H1 (cell line): Measurements from ENCODE around the gene PTPRG. TPM values are rescaled to one million over a fixed set of nuclear protein-coding genes. Genes with fewer than 3 reads are reported as not detected.

Experiments used
- CTCF ChIA-PET: fragments of 300-600 bp; sonication (Branson Sonifier 250); formaldehyde crosslinking; loops from one replicate; lab custom pipeline; 2021; ENCODE audit not compliant: partially characterized antibody; lab: Charles Lee
- POLR2A ChIA-PET: fragments of 300-600 bp; sonication (Branson Sonifier 250); formaldehyde crosslinking; loops from one replicate; lab custom pipeline; 2021; ENCODE audit warnings: inconsistent platforms; ENCODE audit not compliant: partially characterized antibody; lab: Charles Lee
- DNase-seq, 2 experiments: peaks; one replicate each; pipeline versions ENCODE4 v3.0.0 to v3.0.0-alpha.2; 2010 to 2022; ENCODE audit warnings: low spot score in 2 of 2, low read depth in 1 of 2, mixed read lengths in 1 of 2
- FAIRE-seq: peaks from 2 replicates; lab custom pipeline; 2011; peaks lifted over from hg19 to GRCh38; lab: Jason Lieb, UNC
- H2AFZ ChIP-seq: 2 replicates; pipeline ENCODE4 v1.8.1; 2012; ENCODE audit warnings: low read length, inconsistent platforms
- H2AK5ac ChIP-seq: 2 replicates; pipeline ENCODE4 v1.6.1; 2013; ENCODE audit warnings: low read depth, low read length
- H2BK120ac ChIP-seq: replicated peaks from 2 replicates; pipeline ENCODE3; 2013; ENCODE audit warnings: low read depth, low read length, inconsistent platforms
- H2BK12ac ChIP-seq: 2 replicates; pipeline ENCODE4 v1.6.1; 2013; ENCODE audit warnings: low read depth, low read length
- H2BK15ac ChIP-seq: 2 replicates; pipeline ENCODE4 v1.6.1; 2013; ENCODE audit warnings: low read length
- H2BK20ac ChIP-seq: 2 replicates; pipeline ENCODE4 v1.6.1; 2013; ENCODE audit warnings: low read length
- H2BK5ac ChIP-seq: 2 replicates; pipeline ENCODE4 v1.6.1; 2013; ENCODE audit warnings: low read depth, low read length
- H3K14ac ChIP-seq: 2 replicates; pipeline ENCODE4 v1.6.1; 2013; ENCODE audit warnings: inconsistent platforms; ENCODE audit not compliant: insufficient read length
- H3K18ac ChIP-seq: 2 replicates; pipeline ENCODE4 v1.6.1; 2013; ENCODE audit warnings: low read length; ENCODE audit errors: extremely low read depth
- H3K23ac ChIP-seq: 2 replicates; pipeline ENCODE4 v1.6.1; 2013; ENCODE audit warnings: inconsistent platforms; ENCODE audit not compliant: insufficient read length
- H3K23me2 ChIP-seq: 2 replicates; pipeline ENCODE4 v1.6.1; 2013; ENCODE audit warnings: low read depth, low read length
- H3K27ac ChIP-seq: 2 replicates; pipeline ENCODE4 v1.6.1; 2011; ENCODE audit warnings: low read depth, low read length, inconsistent platforms
- H3K27me3 ChIP-seq, 4 experiments: replicated peaks in 1 of 4; 1 replicate in 1 of 4; 2 replicates in 3 of 4; pipeline versions ENCODE4 v1.6.1 to v1.8.1; 2011 to 2013; ENCODE audit warnings: low read length in 3 of 4, mild to moderate bottlenecking in 3 of 4, inconsistent platforms in 2 of 4, mixed read lengths in 2 of 4, moderate library complexity in 1 of 4; ENCODE audit not compliant: control insufficient read depth in 3 of 4, insufficient read depth in 3 of 4; ENCODE audit errors: extremely low read depth in 1 of 4
- H3K36me3 ChIP-seq, 4 experiments: 2 replicates each; pipeline versions ENCODE4 v1.6.1 to v1.8.1; 2011 to 2013; ENCODE audit warnings: mild to moderate bottlenecking in 4 of 4, low read length in 3 of 4, moderate library complexity in 2 of 4, control low read depth in 1 of 4, inconsistent platforms in 1 of 4; ENCODE audit not compliant: insufficient read depth in 4 of 4, control insufficient read depth in 2 of 4
- H3K4ac ChIP-seq: replicated peaks from 2 replicates; pipeline ENCODE3; 2013; ENCODE audit warnings: low read length, low read depth, mixed read lengths, inconsistent platforms; ENCODE audit not compliant: insufficient read length
- H3K4me1 ChIP-seq, 4 experiments: replicated peaks in 1 of 4; 1 replicate in 1 of 4; 2 replicates in 3 of 4; pipeline versions ENCODE4 v1.6.1 to v1.8.1; 2011 to 2013; ENCODE audit warnings: low read length in 3 of 4, inconsistent platforms in 2 of 4, mixed read lengths in 1 of 4; ENCODE audit not compliant: insufficient read depth in 4 of 4, control insufficient read depth in 3 of 4
- H3K4me2 ChIP-seq, 2 experiments: 2 replicates each; pipeline versions ENCODE4 v1.6.1 to v1.8.1; 2011 to 2013; ENCODE audit warnings: low read depth in 2 of 2, low read length in 2 of 2, control low read depth in 1 of 2, inconsistent platforms in 1 of 2, mild to moderate bottlenecking in 1 of 2; ENCODE audit not compliant: insufficient read depth in 1 of 2
- H3K4me3 ChIP-seq, 4 experiments: fragments of 200-600, 300-600 bp in 1 of 4; sonication (generic), shearing (Covaris generic), sonication (Bioruptor Twin) in 1 of 4; 2 replicates each; pipeline versions ENCODE4 v1.5.1 to v1.8.1; 2011 to 2016; ENCODE audit warnings: low read length in 4 of 4, low read depth in 3 of 4, control low read depth in 2 of 4, inconsistent platforms in 2 of 4, mild to moderate bottlenecking in 2 of 4, mixed read lengths in 1 of 4, moderate library complexity in 1 of 4; ENCODE audit not compliant: insufficient read depth in 2 of 4; ENCODE audit errors: extremely low read depth in 1 of 4
- H3K56ac ChIP-seq: replicated peaks from 2 replicates; pipeline ENCODE3; 2013; ENCODE audit warnings: low read depth, mild to moderate bottlenecking, mixed read lengths, low read length, inconsistent platforms; ENCODE audit not compliant: insufficient read length
- H3K79me1 ChIP-seq: 2 replicates; pipeline ENCODE4 v1.6.1; 2013; ENCODE audit warnings: low read depth, low read length, control low read depth
- H3K79me2 ChIP-seq, 2 experiments: 2 replicates each; pipeline versions ENCODE4 v1.6.1 to v1.8.1; 2012 to 2013; ENCODE audit warnings: low read length in 2 of 2, mild to moderate bottlenecking in 2 of 2, inconsistent platforms in 1 of 2; ENCODE audit not compliant: insufficient read depth in 2 of 2, control insufficient read depth in 1 of 2
- H3K9ac ChIP-seq, 4 experiments: replicated peaks in 1 of 4; 1 replicate in 1 of 4; 2 replicates in 3 of 4; pipeline versions ENCODE4 v1.6.1 to v1.8.1; 2011 to 2013; ENCODE audit warnings: low read depth in 3 of 4, low read length in 3 of 4, control low read depth in 2 of 4, mild to moderate bottlenecking in 2 of 4, moderate library complexity in 2 of 4, inconsistent platforms in 1 of 4; ENCODE audit errors: extremely low read depth in 1 of 4
- H3K9me3 ChIP-seq, 2 experiments: 2 replicates each; pipeline versions ENCODE4 v1.6.1 to v1.8.1; 2012 to 2013; ENCODE audit warnings: mild to moderate bottlenecking in 2 of 2, moderate library complexity in 2 of 2, control low read depth in 1 of 2, inconsistent platforms in 1 of 2, low read depth in 1 of 2, low read length in 1 of 2, mixed read lengths in 1 of 2; ENCODE audit not compliant: insufficient read depth in 2 of 2
- H4K20me1 ChIP-seq, 2 experiments: replicated peaks in 1 of 2; 2 replicates each; pipeline versions ENCODE3 to v1.8.1; 2011 to 2013; ENCODE audit warnings: inconsistent platforms in 2 of 2, low read length in 2 of 2, mild to moderate bottlenecking in 1 of 2; ENCODE audit not compliant: insufficient read depth in 2 of 2, control insufficient read depth in 1 of 2
- H4K5ac ChIP-seq: 2 replicates; pipeline ENCODE4 v1.6.1; 2013; ENCODE audit warnings: low read length, low read depth, mixed read lengths, inconsistent platforms; ENCODE audit not compliant: insufficient read length
- H4K8ac ChIP-seq: 2 replicates; pipeline ENCODE4 v1.8.0; 2013; ENCODE audit warnings: mild to moderate bottlenecking, moderate library complexity, low read length, inconsistent platforms; ENCODE audit not compliant: insufficient read depth; ENCODE audit errors: extremely low read depth
- H4K91ac ChIP-seq: replicated peaks from 2 replicates; pipeline ENCODE3; 2013; ENCODE audit warnings: low read length, mixed read lengths, inconsistent platforms; ENCODE audit not compliant: insufficient read length
- RAD21 ChIP-seq, 2 experiments: IDR thresholded peaks in 1 of 2; conservative IDR thresholded peaks in 1 of 2; 2 replicates each; pipeline ENCODE4 v1.6.1; 2011; ENCODE audit warnings: low read depth in 2 of 2, low read length in 2 of 2, improper control_type of control experiment in 1 of 2, inconsistent platforms in 1 of 2, mild to moderate bottlenecking in 1 of 2, moderate library complexity in 1 of 2
- RBBP5 ChIP-seq: IDR thresholded peaks from 2 replicates; pipeline ENCODE4 v1.7.1; 2012; ENCODE audit warnings: low read depth, mild to moderate bottlenecking, inconsistent platforms, low read length, moderate library complexity, borderline replicate concordance
- SIN3A ChIP-seq, 2 experiments: IDR thresholded peaks in 1 of 2; conservative IDR thresholded peaks in 1 of 2; 2 replicates each; pipeline ENCODE4 v1.6.1; 2011 to 2012; ENCODE audit warnings: low read length in 2 of 2, improper control_type of control experiment in 1 of 2, low read depth in 1 of 2, mild to moderate bottlenecking in 1 of 2
- WGBS, 2 experiments: shearing (Covaris generic) in 1 of 2; methylation state at CpG; one replicate each; pipeline versions ENCODE4 v1.1.6 to v1.1.7; 2013 to 2015; ENCODE audit warnings: low lambda C conversion rate in 2 of 2, mixed read lengths in 2 of 2, inconsistent platforms in 1 of 2, low coverage in 1 of 2, missing lambda C conversion rate in 1 of 2; ENCODE audit not compliant: insufficient replicate concordance in 2 of 2, insufficient coverage in 1 of 2, insufficient read length in 1 of 2; ENCODE audit errors: extremely low coverage in 1 of 2, missing lambda C conversion rate in 1 of 2; 5-methylcytosine and 5-hydroxymethylcytosine counted together
- polyA plus RNA-seq, 7 experiments: library from polyadenylated mRNA; depleted of rRNA in 3 of 7; stranded (reverse) in 5 of 7; unstranded in 2 of 7; fragments of >200 nt in 5 of 7; fragments of 200-250 nt in 2 of 7; gene quantifications; 1 replicate in 5 of 7; 2 replicates in 1 of 7; 4 replicates in 1 of 7; pipeline versions ENCODE4 v1.2.1 to v1.2.3, GENCODE V29; 2011 to 2013; ENCODE audit warnings: missing spikeins in 2 of 7, mixed read lengths in 2 of 7
- total RNA-seq: library from RNA; stranded (reverse); fragmentation: NEBNext Ultra II Directional; extraction: Animal tissue kit (Norgen Biotek cat#: 25700); gene quantifications from 2 replicates; pipeline ENCODE4 v1.2.1, GENCODE V29; 2021

Gene PTPRG
- total and polyA plus RNA-seq, 2 of the 8 experiments (the other 6 are each of a cell fraction or from before 2014, with no cell fraction given): 23.3 to 96.2 TPM

DNA sequence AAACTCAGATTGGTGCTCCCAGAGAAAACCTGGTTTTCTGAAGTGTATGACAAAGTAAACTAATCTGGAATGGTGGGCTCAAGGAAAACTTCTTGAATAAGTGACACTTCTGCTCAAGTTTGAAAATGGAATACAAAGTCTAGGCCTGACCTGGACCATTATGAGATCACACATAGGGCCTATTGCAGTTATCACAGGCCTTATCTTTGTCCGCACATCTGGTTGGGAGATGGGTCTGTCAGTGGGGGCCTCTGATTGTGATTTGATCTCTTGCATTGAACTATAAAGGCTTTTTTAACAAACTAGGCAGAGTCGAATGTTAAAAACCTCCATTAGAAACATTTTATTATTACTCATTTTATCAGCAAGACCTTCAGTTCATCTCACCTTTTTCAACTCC lies 405.6 kb downstream of the PTPRG start:
- no peak overlapping the region for H2BK120ac ChIP-seq
- H3K4ac ChIP-seq: no peak overlapping the region
- POLR2A ChIA-PET: no interaction called here
- no peak overlapping the region for H2BK20ac ChIP-seq
- no peaks in the 10 kb centered on the region for H3K27me3 ChIP-seq
- no peak overlapping the region for H3K27ac ChIP-seq
- no peaks in the 10 kb centered on the region for H3K36me3 ChIP-seq
- H4K8ac ChIP-seq: no peak overlapping the region
- H3K9me3 ChIP-seq: no peaks in the 10 kb centered on the region
- H3K23ac ChIP-seq: no peak overlapping the region
- DNase-seq: no peak
- no peak for FAIRE-seq
- H4K91ac ChIP-seq: no peak overlapping the region
- H3K79me1 ChIP-seq: no peaks in the 10 kb centered on the region; the same call in 1 of the 2 replicates
- H3K56ac ChIP-seq: no peak overlapping the region
- H3K18ac ChIP-seq: no peak overlapping the region
- TF ChIP-seq RAD21 (IDR thresholded peaks at IDR 0.05 in 1 of 2, conservative IDR thresholded peaks at IDR 0.05 in 1 of 2; ENCODE audit: low read depth in 2 of 2, low read length in 2 of 2) (no peak), RBBP5 (no peak), SIN3A (conservative IDR thresholded peaks at IDR 0.05 in 1 of 2, IDR thresholded peaks at IDR 0.05 in 1 of 2; ENCODE audit: low read depth in 1 of 2, low read length in 2 of 2) (no peak)
- TF ChIP-seq, all 59 proteins: peak for 0
- peaks cover 0 to 11% of the 10 kb centered on the region in 2 experiments for H4K20me1 ChIP-seq
- WGBS, 2 experiments: 92% methylated on average over 2 of the region's 2 CpGs; no CpG with 5 or more reads in 1 of the 2 experiments
- CTCF ChIA-PET: no interaction called here
- H2AK5ac ChIP-seq: no peak overlapping the region
- no peak overlapping the region for H3K4me2 ChIP-seq
- H3K14ac ChIP-seq: no peak overlapping the region
- no peak overlapping the region for H2AFZ ChIP-seq
- H3K4me3 ChIP-seq: no peak overlapping the region
- no peak overlapping the region for H2BK5ac ChIP-seq
- no peak overlapping the region for H3K9ac ChIP-seq
- no peak overlapping the region for H4K5ac ChIP-seq
- no peak overlapping the region for H2BK15ac ChIP-seq
- peaks cover 0 to 84% of the 10 kb centered on the region in 2 experiments; a peak in 2 of 4 replicates for H3K79me2 ChIP-seq
- no peak overlapping the region for H2BK12ac ChIP-seq
- no peaks in the 10 kb centered on the region for H3K23me2 ChIP-seq
- peaks cover 3 to 7% (median 5%) of the 10 kb centered on the region in 4 experiments; a peak in 5 of 7 replicates for H3K4me1 ChIP-seq
